ENCODE data around the gene SPRED3. TPM values are rescaled to one million over a fixed set of nuclear protein-coding genes. Genes with fewer than 3 reads are reported as not detected.
A peak's percentile ranks its signal among the peaks of the same experiment; 100 is the strongest.

SPRED3 gene
- total and polyA plus RNA-seq, 2 of the 8 experiments (the other 6 are each of a cell fraction or from before 2014, with no cell fraction given) = 8.1 to 10.3 TPM

- POLR2A ChIA-PET (ENCODE audit: partially characterized antibody) = interaction anchor here (2.6 kb wide), 1 partner anchor 16 kb away, joined by 9 read pairs; the partner anchor contains the start of gene RASGRP4
- Histone ChIP-seq H3K4me3 (ENCODE audit: extremely low read depth in 1 of 4, insufficient read depth in 2 of 4, low read depth in 3 of 4, low read length in 4 of 4) (no peak overlapping the region), H2AK5ac (ENCODE audit: low read depth, low read length) (no peak overlapping the region), H2AFZ (ENCODE audit: low read length) (no peak overlapping the region), H4K8ac (ENCODE audit: extremely low read depth, insufficient read depth, low read length) (peak overlapping the region; percentile 62), H2BK12ac (ENCODE audit: low read depth, low read length) (no peak overlapping the region), H3K23me2 (ENCODE audit: low read depth, low read length) (no peaks in the 10 kb centered on the region), H2BK5ac (ENCODE audit: low read depth, low read length) (no peak overlapping the region), H2BK20ac (ENCODE audit: low read length) (no peak overlapping the region), H3K79me2 (ENCODE audit: control insufficient read depth in 1 of 2, insufficient read depth in 2 of 2, low read length in 2 of 2) (peaks cover 0 to under 1% of the 10 kb centered on the region in 2 experiments; a peak in 1 of 4 replicates), H3K14ac (ENCODE audit: insufficient read length) (no peak overlapping the region), H3K9ac (replicated peaks in 1 of 4; ENCODE audit: extremely low read depth in 1 of 4, low read depth in 3 of 4, low read length in 3 of 4) (no peak overlapping the region), H3K79me1 (ENCODE audit: low read depth, low read length) (no peaks in the 10 kb centered on the region), H3K56ac (replicated peaks; ENCODE audit: insufficient read length, low read depth, low read length) (no peak overlapping the region), H3K36me3 (ENCODE audit: control insufficient read depth in 2 of 4, insufficient read depth in 4 of 4, low read length in 3 of 4) (peaks cover 0 to 7% (median 5%) of the 10 kb centered on the region in 4 experiments; a peak in 5 of 8 replicates), H4K5ac (ENCODE audit: insufficient read length, low read depth, low read length) (no peak overlapping the region), H3K4me1 (replicated peaks in 1 of 4; ENCODE audit: control insufficient read depth in 3 of 4, insufficient read depth in 4 of 4, low read length in 3 of 4) (peaks cover 0 to 5% (median 3%) of the 10 kb centered on the region in 4 experiments; a peak in 5 of 7 replicates), H3K18ac (ENCODE audit: extremely low read depth, low read length) (peak overlapping the region; percentile 60), H4K20me1 (replicated peaks in 1 of 2; ENCODE audit: control insufficient read depth in 1 of 2, insufficient read depth in 2 of 2, low read length in 2 of 2) (peaks cover 0 to 2% of the 10 kb centered on the region in 2 experiments), H3K4ac (replicated peaks; ENCODE audit: insufficient read length, low read depth, low read length) (no peak overlapping the region), H3K9me3 (ENCODE audit: insufficient read depth in 2 of 2, low read depth in 1 of 2, low read length in 1 of 2) (no peaks in the 10 kb centered on the region), H3K4me2 (ENCODE audit: insufficient read depth in 1 of 2, low read depth in 2 of 2, low read length in 2 of 2) (no peak overlapping the region), H2BK15ac (ENCODE audit: low read length) (no peak overlapping the region), H2BK120ac (replicated peaks; ENCODE audit: low read depth, low read length) (no peak overlapping the region), H3K27me3 (replicated peaks in 1 of 4; ENCODE audit: control insufficient read depth in 3 of 4, extremely low read depth in 1 of 4, insufficient read depth in 3 of 4, low read length in 3 of 4) (no peaks in the 10 kb centered on the region), H4K91ac (replicated peaks; ENCODE audit: insufficient read length, low read length) (no peak overlapping the region), H3K23ac (ENCODE audit: insufficient read length) (no peak overlapping the region), H3K27ac (ENCODE audit: low read depth, low read length) (no peak overlapping the region)
- CTCF ChIA-PET (ENCODE audit: partially characterized antibody) = interaction anchor here (0.7 to 2.9 kb wide), 5 partner anchors 33 to 228 kb away, joined by 3 to 35 read pairs (median 4); partner anchors contain the start of gene FAM98C
- WGBS, 2 experiments (ENCODE audit: extremely low coverage in 1 of 2, insufficient coverage in 1 of 2, insufficient read length in 1 of 2, insufficient replicate concordance in 2 of 2, low coverage in 1 of 2, low lambda C conversion rate in 2 of 2, missing lambda C conversion rate in 1 of 2) = 42% methylated on average over 5 of the region's 7 CpGs; no CpG with 5 or more reads in 1 of the 2 experiments
- FAIRE-seq (peak; percentile 62), DNase-seq (ENCODE audit: low read depth in 1 of 2, low spot score in 2 of 2) (peak in 1 of 2 experiments; percentile 63)
- TF ChIP-seq SP4 (IDR thresholded peaks at IDR 0.05; ENCODE audit: low read length) (no peak), FOSL1 (IDR thresholded peaks at IDR 0.05; ENCODE audit: insufficient read depth, low read depth, low read length) (no peak), SIN3A (conservative IDR thresholded peaks at IDR 0.05 in 1 of 2, IDR thresholded peaks at IDR 0.05 in 1 of 2; ENCODE audit: low read depth in 1 of 2, low read length in 2 of 2) (peak in 1 of 2 experiments; percentile 56; a peak in 1 of 4 replicates), ASH2L (IDR thresholded peaks at IDR 0.05; ENCODE audit: low read length) (no peak), NANOG (IDR thresholded peaks at IDR 0.05; ENCODE audit: insufficient read depth, low read depth, low read length, poor library complexity, severe bottlenecking) (no peak), CTCF (IDR thresholded peaks at IDR 0.05; ENCODE audit: control extremely low read depth in 1 of 3, insufficient read depth in 1 of 3, low read depth in 1 of 3, low read length in 3 of 3) (peak; percentile 67 to 79 (median 73)), JUND (IDR thresholded peaks at IDR 0.05; ENCODE audit: low read length) (no peak), JUN (IDR thresholded peaks at IDR 0.05; ENCODE audit: low read depth, low read length) (no peak), RAD21 (IDR thresholded peaks at IDR 0.05 in 1 of 2, conservative IDR thresholded peaks at IDR 0.05 in 1 of 2; ENCODE audit: low read depth in 2 of 2, low read length in 2 of 2) (peak; percentile 63 to 73)
Measured at GRCh38 chr19:38441657-38442348, 53.3 kb downstream of the SPRED3 start.
